ENCODE results near the gene CD163.
"Not testable (repeated sequence)": the region's sequence is repeated elsewhere in the genome, so short reads cannot be mapped to it uniquely, and the experiment has no call there.

CD163 gene

DNA sequence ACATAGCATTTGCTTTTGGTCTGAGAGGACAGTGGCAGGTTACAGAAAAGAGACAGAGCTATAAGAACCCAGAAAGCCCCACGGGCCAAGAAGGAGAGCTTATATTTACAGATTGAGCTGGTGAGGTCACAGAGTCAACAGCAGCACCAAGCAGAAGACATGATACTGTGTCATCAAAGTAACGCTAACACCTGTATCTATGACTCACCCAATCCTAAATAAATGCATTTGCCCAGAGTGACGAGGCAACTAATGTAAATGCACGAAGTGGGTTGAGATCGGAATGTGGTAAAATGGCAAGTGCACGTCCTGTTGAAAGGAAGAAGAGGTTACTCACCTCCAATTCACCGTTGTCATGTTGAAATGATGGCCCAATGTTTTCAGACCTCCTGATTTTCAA is 52.9 kb downstream of the CD163 start:
- no peak for DNase-seq (ENCODE audit: low read depth in 2 of 2)

DNA sequence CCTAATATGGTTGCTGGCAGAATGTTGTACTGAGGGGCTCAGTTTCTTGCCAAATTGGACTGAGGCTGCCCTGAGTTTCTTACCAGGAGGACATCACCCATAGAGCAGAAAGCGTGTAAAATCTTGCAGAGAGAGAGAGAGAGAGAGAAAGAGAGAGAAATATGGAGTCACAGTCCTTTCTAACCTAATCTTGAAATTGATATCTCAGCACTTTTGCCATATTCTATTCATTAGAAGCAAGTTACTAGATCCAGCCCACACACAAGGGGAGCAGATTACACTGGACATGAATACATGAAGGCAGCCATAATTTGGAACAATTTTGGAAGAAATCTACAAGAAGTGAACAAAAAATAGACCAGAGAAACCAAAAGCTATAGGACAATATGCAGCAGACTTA is 55.5 kb downstream of the CD163 start:
- no peak for DNase-seq (ENCODE audit: low read depth in 2 of 2)

DNA sequence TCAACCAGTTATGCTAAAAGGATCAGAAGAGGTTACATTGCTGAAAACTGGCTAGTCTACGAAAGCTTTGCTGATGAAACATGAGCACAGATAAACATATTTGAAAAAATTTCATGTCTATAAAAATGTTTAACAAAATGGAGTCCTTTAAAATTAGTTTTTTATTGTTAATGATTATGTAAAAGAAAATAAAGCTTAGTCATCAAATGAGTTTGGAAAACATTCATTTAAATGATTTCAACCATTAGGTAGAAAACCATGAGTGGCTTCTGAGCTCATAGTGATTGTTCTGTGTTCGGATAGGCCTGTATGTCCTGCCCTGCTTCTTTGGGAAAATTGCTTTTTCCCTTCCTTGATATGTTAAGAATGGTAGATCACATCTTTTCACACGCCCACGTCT is 59.0 kb downstream of the CD163 start:
- DNase-seq (ENCODE audit: low read depth in 2 of 2): no peak

DNA sequence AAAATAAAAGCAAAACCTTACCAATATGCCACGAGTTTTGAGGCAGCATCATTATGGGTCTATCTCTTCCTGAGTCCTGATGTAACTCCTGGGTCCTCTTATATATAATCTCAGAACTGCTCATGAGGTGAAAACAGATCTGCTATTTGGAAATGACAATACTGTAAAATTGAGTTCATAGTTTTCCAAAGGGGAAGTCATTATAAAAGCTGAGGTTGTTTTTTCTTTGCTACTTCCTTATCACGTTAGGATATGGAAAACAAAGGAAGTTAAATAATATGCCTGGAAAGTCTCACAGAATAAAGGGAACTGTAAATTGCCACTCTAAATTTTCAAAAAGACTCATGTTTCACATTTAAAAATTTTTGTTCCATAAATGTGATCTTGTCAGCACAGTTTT is 59.5 kb downstream of the CD163 start, which contains the start of gene CD163L1:
CD163L1 (minus strand) TSS at position 78 of the 400 bp plus-strand sequence; CDS start at position 52, 26 bp downstream.
- no peak for DNase-seq (ENCODE audit: low read depth in 2 of 2)

DNA sequence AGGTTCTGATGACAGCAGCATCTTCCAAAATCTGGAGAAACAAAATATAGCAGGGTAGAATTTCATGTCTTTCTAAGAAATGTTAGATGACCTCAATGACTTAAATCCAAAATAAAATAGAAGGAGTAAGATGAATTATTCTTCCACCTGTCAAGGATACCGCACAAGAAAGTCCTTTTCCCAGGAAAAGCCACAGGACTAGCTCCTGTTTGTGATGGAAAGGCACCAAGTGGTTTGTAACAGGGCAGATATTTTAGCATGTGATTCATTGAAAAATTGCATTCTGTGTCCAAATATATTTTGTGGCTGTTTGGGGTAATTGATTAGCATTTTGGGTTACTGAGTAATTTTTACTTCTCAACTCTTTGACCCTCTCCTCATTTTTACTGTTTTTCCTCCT is 62.4 kb downstream of the CD163 start:
- DNase-seq (ENCODE audit: low read depth in 2 of 2): no peak

DNA sequence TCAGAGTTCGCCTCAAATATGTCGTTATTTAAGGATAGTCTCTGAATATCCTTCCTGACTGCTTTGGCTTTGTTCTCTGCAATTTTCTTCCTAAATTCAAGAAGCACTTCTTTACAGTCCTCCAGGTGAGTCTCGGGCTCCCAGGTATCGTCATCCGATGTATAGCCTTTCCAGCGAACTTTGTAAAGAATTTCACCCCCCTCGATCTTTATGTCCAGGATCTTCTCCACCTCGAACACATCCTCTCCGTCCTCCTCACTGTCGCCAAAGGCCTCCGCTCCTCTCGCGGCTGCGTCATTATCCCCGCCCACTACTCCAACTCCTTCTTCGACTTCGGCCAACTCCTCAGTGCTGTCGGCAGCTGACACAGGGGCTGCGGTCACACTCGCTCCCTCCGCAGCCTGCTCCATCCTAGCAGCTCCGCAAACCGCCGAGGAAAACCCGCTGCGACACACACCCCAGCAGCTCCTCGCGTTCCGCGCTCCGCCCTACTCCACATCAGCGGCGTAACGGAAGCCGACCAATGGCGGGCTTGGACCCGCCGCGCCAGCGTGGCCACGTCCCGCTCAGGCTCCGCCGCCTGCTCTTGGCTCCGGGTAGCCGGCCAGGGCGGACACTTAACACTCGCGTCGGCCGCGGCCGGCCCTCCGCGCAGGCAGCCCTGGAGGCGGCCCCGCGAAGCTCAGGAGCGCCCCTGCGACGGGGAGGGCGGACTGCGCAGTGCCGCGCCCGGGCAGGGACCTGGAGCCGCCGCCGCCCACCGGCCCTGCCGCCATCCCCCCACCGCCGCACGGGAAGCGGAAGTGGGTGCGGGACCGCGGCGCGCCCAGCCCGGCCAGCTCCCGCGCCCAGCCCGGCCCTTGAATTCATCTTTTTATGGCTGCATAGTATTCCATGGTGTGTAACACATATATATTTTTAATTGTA is 63.7 kb downstream of the CD163 start:
- DNase-seq (ENCODE audit: low read depth in 2 of 2): no peak

DNA sequence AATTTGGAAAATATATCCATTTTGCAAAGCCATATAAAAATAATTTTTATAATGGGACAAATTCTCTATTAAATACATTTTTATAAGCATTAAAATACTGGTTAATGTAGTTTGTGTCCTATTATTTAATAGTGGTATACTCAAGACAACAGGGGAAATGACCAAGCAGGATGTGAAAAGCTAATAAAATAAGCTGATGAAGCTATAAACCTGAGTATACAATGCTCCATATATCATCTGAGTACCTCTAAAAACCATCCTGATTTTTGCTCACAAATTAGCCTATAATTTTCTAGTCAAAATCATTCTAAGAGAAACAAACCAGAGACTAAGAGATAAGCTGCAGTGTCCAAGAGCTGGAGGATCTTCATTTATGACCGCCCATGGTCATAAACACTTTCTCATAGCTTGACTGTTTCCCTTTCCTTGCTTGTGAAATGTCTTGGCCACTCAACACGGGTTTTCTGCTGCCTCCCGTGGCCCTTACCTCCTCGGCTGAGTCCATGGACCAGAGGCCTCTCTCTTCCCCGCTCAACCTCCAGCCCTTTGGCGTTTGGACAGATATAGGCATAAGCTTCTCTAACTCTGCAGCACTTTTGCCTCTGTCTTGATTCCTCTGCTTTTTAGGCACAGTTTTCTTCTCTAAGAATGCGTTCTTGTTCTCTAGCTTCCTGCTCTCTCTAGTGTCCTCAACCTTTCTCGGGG is 65.1 kb downstream of the CD163 start:
- DNase-seq (ENCODE audit: low read depth in 2 of 2): not testable (repeated sequence)

DNA sequence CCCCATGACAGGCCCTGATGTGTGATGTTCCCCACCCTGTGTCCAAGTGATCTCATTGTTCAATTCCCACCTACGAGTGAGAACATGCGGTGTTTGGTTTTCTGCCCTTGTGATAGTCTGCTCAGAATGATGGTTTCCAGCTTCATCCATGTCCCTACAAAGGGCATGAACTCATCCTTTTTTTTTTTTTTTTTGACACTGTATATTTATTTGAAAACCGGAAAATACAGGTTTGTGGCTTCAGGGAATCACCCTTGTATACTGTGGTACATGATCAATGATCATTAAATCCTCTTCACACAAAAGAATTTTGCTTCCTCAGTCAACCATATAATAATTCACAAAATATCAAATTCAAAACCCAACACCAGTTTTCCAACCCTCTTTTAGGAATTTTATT is 66.1 kb downstream of the CD163 start:
- DNase-seq (ENCODE audit: low read depth in 2 of 2): not testable (repeated sequence)

DNA sequence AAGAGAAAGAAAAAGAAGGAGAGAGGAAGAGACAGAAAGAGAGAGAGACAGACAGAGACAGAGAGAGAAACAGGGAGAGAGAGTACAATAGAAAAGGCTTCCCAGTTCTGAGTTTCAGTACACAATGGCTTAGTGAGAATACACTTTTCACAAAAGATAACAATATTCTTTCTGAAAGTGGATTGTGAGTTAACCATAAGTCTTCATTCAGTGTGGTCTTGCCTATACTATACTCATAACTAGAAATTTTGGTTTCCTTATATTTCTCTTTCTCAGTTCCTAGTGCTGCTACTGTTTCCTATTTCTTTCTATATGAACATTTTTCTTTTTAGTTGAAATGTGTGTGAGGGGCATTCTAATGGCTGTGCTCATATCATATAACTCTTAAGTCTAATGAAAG is 68.9 kb downstream of the CD163 start:
- DNase-seq (ENCODE audit: low read depth in 2 of 2): no peak

DNA sequence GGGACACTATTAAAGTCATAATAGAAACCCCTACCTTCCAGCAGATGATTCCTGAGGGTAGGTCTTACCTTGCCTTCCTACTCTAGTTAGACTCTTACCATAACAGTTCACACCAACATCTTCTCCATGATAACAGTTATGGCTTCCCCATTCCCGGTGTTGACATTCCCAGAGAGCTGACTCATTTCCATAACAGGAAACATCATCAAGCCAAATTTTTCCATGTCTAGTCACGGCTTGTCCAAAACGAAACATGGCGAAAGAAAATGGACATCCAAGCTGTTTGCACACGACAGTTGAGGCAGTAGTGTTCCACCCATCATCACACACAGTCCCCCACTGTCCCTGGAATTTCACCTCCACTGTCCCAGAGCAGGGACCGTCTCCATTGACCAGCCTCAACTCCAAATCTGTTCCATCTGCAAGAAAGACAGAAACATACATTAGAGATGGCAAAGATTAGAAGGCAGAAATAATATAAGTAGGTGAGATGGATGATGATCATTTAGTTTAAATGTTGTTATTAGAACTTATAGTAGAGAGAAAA is 70.2 kb downstream of the CD163 start:
- no peak for DNase-seq (ENCODE audit: low read depth in 2 of 2)

DNA sequence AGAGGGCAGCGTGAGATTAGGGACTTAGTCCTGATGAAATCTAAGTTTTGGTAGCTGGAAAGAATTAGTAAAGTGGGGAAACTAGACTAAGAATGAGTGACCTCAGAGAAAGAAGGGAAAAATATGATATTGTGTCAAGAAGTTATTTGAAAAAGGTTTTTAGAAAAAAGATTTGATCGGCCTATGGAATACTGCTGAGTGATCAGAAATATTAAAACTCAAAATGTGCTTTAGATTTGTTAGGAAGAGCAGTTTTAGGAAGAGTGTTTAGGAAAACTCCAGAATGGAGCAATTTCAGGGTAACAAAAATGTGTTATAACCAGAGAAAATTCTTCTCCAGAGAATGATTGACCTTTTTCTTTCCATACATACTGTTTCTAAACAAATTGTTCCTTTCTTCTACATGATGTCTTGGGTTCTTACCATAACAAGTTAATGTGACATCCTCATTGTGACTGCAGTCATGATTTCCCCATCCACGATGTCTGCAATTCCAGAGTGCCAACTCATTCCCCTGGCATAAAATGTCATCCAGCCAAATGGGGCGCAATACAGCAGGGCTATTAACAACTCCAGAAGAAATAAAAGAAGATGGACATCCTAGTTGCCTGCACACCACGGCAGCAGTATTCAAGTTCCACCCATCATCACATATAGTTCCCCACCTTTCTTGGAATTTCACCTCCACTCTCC is 71.4 kb downstream of the CD163 start:
- no peak for DNase-seq (ENCODE audit: low read depth in 2 of 2)

Measured in stimulated activated CD8-positive, alpha-beta memory T cell treated with anti-CD3 and anti-CD28 coated beads, Interleukin-2, amount 100 ng/mL, for 1 hour (primary cell).